SK-N-SH treated with all-trans-retinoic acid at 6 μM for 48 hours (cell line): ENCODE measurements around the gene RAD23A.

Experiments used
- ARNTL ChIP-seq: fragments of 450-650 bp; formaldehyde crosslinking; IDR thresholded peaks from 2 replicates; pipeline ENCODE4 v1.5.0; 2020; ENCODE audit warnings: low read depth, mild to moderate bottlenecking, moderate library complexity, borderline replicate concordance
- CSDC2 ChIP-seq: fragments of 250-450 bp; sonication (Bioruptor Pico); IDR thresholded peaks from 2 replicates; pipeline ENCODE4 v1.5.0; 2020; ENCODE audit warnings: mild to moderate bottlenecking, moderate library complexity
- CSRNP3 ChIP-seq: fragments of 250-450 bp; sonication (Bioruptor Pico); IDR thresholded peaks from 2 replicates; pipeline ENCODE4 v1.5.1; 2021; ENCODE audit warnings: mild to moderate bottlenecking, moderate library complexity
- GLIS3 ChIP-seq: fragments of 250-450 bp; sonication (Bioruptor Pico); IDR thresholded peaks from 2 replicates; pipeline ENCODE4 v1.5.0; 2020; ENCODE audit warnings: mild to moderate bottlenecking, moderate library complexity
- ISL1 ChIP-seq: fragments of 250-450 bp; sonication (Bioruptor Pico); IDR thresholded peaks from 2 replicates; pipeline ENCODE4 v2.1.2; 2022; ENCODE audit warnings: mild to moderate bottlenecking, moderate library complexity
- PATZ1 ChIP-seq: fragments of 250-450 bp; sonication (Bioruptor Pico); IDR thresholded peaks from 2 replicates; pipeline ENCODE4 v1.8.0; 2020; ENCODE audit warnings: mild to moderate bottlenecking, moderate library complexity, borderline replicate concordance
- TOX ChIP-seq: fragments of 250-450 bp; sonication (Bioruptor Pico); IDR thresholded peaks from 2 replicates; pipeline ENCODE4 v1.8.0; 2021; ENCODE audit warnings: mild to moderate bottlenecking, moderate library complexity, borderline replicate concordance
- ZFP30 ChIP-seq: fragments of 450-650 bp; formaldehyde crosslinking; IDR thresholded peaks from 2 replicates; pipeline ENCODE4 v1.5.0; 2022; ENCODE audit warnings: mild to moderate bottlenecking, moderate library complexity
- ZNF565 ChIP-seq: fragments of 450-650 bp; formaldehyde crosslinking; conservative IDR thresholded peaks from 2 replicates; pipeline ENCODE4 v1.5.0; 2020; ENCODE audit warnings: low read depth, mild to moderate bottlenecking, moderate library complexity

DNA sequence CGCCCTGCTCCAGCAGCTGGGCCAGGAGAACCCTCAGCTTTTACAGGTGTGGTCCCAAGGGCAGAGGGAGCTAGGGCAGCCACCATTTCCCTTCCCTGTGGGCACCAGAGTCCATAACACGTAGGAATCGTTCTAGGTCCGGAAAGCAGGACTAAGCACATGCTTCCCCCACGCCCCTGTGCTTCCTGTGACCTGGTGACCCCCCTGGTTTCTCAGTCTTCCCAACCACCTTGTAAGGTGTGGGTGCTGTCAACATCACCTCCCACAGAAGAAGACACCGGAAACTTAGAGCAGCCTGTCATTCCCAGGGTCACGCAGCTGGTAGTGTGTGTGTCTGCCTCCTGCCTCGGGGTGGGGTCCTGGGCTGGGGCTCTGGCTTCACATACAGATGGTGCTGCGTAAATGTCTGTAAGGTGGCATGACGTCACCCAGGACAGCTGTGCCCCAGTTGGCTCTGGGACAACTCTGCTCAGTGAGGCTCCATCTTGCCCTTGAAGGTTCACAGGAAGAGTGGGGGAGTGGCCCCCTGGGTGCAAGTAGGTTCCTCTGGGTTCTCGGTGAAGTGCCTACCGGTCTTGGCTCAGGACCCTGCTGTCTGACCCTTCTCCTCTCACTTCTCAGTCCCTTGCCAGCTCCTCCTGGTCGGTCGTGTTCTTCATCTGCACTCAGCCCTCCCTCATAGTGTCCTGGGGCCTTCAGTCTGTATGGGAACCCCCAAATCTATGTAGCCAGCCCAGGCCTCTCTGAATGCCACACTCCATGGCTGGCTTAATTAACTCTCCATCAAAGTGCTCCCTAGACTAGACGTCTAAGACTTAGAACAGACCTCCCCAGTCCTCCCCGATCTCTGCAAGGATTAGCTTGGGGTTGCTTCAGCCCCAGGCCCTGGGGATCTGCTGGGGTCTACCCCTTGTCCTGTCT is 4.0 kb downstream of the RAD23A start:
- TF ChIP-seq CSRNP3 (CRISPR knock-in tag) (no peak), TOX (CRISPR knock-in tag) (no peak), PATZ1 (CRISPR knock-in tag) (no peak), ISL1 (CRISPR knock-in tag) (no peak), GLIS3 (no peak), ZFP30 (no peak), ZNF565 (CRISPR knock-in tag) (no peak), CSDC2 (no peak), ARNTL (CRISPR knock-in tag) (no peak)
